ENCODE data around the gene KRTAP5-2. TPM values are rescaled to one million over a fixed set of nuclear protein-coding genes. Genes with fewer than 3 reads are reported as not detected.

The KRTAP5-2 gene
- total RNA-seq, 4 donors from 2014 or later = not detected

DNA sequence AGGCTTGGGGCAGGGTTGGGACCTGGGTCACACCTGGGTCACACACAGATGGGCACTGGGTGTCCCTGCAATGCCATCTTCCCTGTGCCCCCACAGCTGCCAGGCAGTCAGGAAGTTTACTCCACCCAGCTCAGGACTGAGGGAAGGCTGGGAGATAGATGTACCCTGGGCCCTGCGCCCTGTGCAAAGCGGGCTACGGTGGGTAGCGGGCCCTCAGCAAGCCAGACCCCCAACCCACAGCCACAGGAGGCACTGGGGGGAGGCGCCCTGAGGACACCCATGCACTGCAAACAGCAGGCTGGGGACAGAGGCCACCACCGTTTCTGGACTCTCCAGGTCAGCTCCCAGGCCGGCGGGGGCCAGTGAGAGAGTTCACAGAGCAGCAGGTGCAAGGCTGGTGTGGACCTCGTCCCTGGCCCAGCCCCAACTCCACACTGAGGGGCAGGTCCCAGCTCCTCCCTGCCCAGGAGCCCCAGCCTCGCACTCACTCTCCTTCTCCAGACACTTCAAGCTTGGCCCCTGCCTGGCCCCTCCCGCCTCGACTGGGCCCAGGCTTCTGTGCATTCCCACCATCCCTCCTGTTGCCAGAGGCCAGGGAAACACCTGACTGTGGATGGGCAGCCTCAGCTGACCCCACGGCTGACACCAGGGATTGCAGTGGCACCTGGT lies 30.9 kb downstream of the KRTAP5-2 start:
- TF ChIP-seq, protein P1, sequence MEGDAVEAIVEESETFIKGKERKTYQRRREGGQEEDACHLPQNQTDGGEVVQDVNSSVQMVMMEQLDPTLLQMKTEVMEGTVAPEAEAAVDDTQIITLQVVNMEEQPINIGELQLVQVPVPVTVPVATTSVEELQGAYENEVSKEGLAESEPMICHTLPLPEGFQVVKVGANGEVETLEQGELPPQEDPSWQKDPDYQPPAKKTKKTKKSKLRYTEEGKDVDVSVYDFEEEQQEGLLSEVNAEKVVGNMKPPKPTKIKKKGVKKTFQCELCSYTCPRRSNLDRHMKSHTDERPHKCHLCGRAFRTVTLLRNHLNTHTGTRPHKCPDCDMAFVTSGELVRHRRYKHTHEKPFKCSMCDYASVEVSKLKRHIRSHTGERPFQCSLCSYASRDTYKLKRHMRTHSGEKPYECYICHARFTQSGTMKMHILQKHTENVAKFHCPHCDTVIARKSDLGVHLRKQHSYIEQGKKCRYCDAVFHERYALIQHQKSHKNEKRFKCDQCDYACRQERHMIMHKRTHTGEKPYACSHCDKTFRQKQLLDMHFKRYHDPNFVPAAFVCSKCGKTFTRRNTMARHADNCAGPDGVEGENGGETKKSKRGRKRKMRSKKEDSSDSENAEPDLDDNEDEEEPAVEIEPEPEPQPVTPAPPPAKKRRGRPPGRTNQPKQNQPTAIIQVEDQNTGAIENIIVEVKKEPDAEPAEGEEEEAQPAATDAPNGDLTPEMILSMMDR (IDR thresholded peaks at IDR 0.05) = no peak
- no peak for ATAC-seq (ENCODE audit: low FRiP score)
- no peak for DNase-seq (ENCODE audit: low spot score)

DNA sequence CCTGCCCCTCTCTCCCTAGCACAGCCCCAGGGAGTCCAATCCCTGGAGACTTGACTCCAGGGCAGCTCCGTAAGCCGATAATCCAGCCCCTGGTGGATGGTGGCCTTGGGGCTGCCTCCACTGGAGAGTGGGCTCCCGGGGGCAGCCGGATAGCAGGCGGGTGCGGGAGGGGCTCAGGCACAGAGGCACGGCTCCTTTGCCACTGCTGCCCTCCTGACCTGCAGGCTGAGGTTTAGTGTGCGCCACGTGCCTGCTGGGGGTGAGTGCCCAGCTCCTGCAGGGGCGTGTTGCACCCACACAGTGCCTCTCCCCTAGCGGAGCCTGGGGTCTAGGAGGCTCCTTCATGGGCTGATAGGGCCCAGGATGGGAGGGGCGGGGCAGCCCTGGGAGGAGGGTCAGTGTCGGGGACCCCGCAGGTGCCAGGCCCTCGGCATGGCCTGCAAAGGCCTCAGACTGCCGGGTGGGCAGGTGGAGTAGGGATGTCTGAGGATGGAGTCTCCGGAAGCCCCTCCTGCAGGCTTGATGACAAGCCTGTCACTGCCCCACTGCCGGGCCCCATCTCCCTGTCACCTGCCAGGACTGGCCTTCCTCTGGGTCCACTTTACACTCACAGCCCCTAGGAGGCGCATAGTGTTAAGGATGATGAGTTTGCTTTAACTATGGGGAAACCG lies 31.6 kb downstream of the KRTAP5-2 start:
- DNase-seq (ENCODE audit: low spot score) = no peak
- TF ChIP-seq, protein P1 (IDR thresholded peaks at IDR 0.05) = no peak
- no peak for ATAC-seq (ENCODE audit: low FRiP score)

DNA sequence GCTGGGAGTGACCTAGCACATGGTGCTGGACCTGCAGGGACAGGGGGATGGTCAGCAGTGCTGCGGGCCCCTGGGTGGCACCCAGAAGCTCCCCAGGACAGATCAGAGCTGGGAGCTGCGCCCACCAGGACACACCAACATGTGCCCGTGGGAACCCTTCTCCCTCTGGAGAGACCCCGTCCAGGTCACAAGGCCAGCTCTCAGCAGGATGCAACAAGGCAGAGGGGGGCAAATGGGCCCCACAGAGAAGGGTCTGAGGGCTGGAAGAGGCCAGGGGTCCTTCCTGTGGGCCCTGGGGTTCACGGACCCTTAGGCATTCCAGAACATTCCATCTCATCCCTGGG lies 32.2 kb downstream of the KRTAP5-2 start:
- TF ChIP-seq, protein P1 (IDR thresholded peaks at IDR 0.05) = no peak
- ATAC-seq (ENCODE audit: low FRiP score) (no peak), DNase-seq (ENCODE audit: low spot score) (no peak)

DNA sequence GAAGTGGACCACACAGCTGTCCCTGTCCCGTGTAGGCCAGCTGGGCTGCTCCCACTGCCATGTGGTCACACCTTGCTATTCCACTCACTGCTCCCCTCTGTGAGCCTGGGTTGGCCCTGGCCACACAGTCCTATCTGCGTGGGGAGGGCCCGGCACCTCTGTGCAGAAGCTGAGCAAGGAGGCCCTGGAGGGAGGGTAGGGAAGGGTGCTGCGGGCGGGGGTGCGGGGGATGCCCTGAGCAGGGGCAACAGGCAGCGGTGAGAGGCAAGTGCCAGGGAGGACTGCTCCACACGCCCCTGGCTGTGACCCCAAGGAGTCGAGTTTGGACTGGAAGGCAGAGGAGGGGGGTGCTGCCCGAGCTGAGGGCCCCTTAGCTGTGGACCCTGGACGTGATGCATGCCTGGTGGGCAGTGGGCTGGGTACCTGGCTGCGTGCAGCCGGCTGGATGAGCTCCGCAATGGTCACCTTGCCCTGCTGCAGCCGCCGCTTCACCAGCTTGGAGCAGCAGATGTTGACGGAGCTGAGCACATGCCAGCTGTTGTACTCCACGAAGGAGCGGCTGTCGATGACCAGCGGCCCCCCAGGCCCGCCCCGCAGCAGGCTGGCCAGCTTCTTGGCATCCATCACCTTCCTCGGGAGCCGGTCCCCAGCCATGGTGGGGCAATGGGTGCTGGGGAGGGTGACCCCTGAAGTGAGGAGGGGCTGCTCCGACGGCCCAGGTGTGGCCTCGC lies 32.8 kb downstream of the KRTAP5-2 start:
- ATAC-seq (ENCODE audit: low FRiP score) (no peak), DNase-seq (ENCODE audit: low spot score) (no peak)
- TF ChIP-seq, protein P1 (IDR thresholded peaks at IDR 0.05) = no peak

DNA sequence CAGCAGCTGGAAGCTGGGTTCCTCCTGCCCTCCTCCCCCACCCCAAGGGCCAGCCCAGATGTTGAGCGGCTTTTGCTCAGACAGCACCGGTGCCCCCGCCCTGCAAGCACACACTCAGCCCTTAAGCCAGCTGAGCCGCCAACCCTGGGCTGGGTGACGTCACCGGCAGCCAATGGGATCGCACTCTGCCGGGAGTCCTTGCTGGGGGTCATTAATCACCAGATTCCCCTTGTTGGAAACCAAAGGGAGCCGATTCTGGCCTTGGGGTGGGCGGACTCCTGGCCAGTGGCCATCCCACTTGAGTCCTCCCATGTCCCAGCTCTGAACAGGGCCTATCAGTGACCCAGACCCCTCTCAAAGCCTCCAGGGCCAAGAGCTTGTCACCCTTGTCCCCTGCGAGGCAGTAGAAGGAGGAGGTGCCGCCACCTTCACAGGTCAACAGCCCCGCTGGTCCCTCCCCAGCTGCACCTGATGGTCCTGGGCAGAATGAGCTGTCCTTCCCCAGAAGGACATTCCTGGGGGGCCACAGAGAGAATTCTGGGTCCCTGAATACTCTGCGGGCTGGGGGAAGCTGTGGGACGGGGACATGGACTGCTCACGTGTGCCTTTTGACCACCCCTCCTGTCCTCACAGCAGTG lies 33.4 kb downstream of the KRTAP5-2 start:
- TF ChIP-seq, protein P1 (IDR thresholded peaks at IDR 0.05) = no peak
- no peak for ATAC-seq (ENCODE audit: low FRiP score)

DNA sequence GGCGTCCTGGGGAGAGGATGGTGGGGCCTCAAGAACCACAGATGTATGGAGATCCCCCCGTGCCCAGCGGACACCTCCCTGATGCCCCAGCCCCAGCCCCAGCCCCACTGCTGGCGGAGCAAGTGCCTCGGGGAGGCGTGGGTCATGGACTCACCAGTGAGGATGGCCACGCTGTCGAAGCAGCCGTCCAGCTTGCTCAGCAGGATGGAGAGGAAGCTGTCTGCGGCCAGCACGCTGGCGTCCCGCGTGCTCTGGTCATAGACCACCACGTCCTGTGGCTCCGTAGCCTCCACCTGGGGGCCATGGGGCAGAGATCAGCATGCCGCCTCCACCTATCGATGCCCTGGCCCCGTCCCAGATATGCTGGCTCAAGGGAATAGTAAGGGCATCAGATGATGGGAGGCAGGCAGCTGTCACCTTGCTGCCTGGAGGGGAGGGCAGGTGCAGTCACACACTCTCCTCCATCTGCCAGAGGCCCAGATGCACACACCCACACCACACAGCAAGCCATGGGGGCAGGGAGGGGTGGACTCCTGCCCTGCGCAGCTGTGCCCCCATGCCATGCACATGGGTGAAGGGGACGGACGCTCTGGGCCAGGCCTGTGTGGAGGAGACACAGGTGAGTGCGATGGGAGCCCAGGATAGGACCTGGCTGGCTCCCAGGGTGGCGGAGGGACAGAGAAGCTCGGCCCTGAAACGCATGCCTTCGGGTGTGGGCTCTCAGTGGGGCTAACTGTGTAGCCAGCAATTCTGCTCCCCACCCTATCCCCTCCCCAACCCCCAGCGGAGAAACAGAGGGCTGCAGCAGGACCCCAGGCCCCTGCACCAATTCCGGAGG lies 34.2 kb downstream of the KRTAP5-2 start:
- ATAC-seq (ENCODE audit: low FRiP score) = no peak
- DNase-seq (ENCODE audit: low spot score) = no peak
- TF ChIP-seq, protein P1 (IDR thresholded peaks at IDR 0.05) = no peak

More for the DNA sequence above, 33.4 kb downstream of the KRTAP5-2 start:
- no peak for DNase-seq (ENCODE audit: low spot score)
